Skeletal muscle tissue (tissue), 5 donors: ENCODE results near the gene APOL2. TPM values are rescaled to one million over a fixed set of nuclear protein-coding genes. Genes with fewer than 3 reads are reported as not detected.

Experiments used
- H3K27ac ChIP-seq: one replicate; pipeline ENCODE4 v1.7.0; 2013; ENCODE audit warnings: mild to moderate bottlenecking, low read depth, low read length, inconsistent platforms
- H3K27me3 ChIP-seq, 3 donors: one replicate each; pipeline ENCODE4 v1.7.0; 2013; ENCODE audit warnings: low read length in 3 of 3; ENCODE audit not compliant: control insufficient read depth in 3 of 3, insufficient read depth in 3 of 3
- H3K36me3 ChIP-seq, 3 donors: one replicate each; pipeline ENCODE4 v1.7.0; 2013; ENCODE audit warnings: low read length in 3 of 3; ENCODE audit not compliant: control insufficient read depth in 3 of 3, insufficient read depth in 3 of 3
- H3K4me1 ChIP-seq, 3 donors: one replicate each; pipeline ENCODE4 v1.7.0; 2013; ENCODE audit warnings: low read length in 3 of 3, mild to moderate bottlenecking in 3 of 3; ENCODE audit not compliant: control insufficient read depth in 3 of 3, insufficient read depth in 3 of 3
- H3K4me3 ChIP-seq, 3 donors: one replicate each; pipeline ENCODE4 v1.7.0; 2013; ENCODE audit warnings: low read length in 3 of 3
- H3K9ac ChIP-seq, 3 donors: one replicate each; pipeline ENCODE4 v1.7.0; 2013; ENCODE audit warnings: low read length in 3 of 3, mild to moderate bottlenecking in 3 of 3, moderate library complexity in 2 of 3, low read depth in 1 of 3
- H3K9me3 ChIP-seq, 3 donors: one replicate each; pipeline ENCODE4 v1.7.0; 2013; ENCODE audit warnings: low read length in 3 of 3; ENCODE audit not compliant: control insufficient read depth in 3 of 3
- small RNA-seq: library from RNA; depleted of rRNA; stranded (forward); fragments of <200 nt; gene quantifications from one replicate; pipeline ENCODE3, GENCODE V24; 2014
- total RNA-seq: library from RNA; depleted of rRNA; stranded (reverse); fragments of >200 nt; gene quantifications from one replicate; pipeline ENCODE4 v1.2.3, GENCODE V29; 2014
- donor health status: Osteomylitis.

Gene APOL2
- total RNA-seq, 1 donor from 2014 or later: 21.4 TPM

GRCh38 chr22:36182857-36183256, 56.5 kb downstream of the APOL2 start:
- Histone ChIP-seq H3K4me1 (peaks cover 4 to 7% (median 6%) of the 10 kb centered on the region in 3 donors), H3K9me3 (no peaks in the 10 kb centered on the region), H3K4me3 (no peak overlapping the region), H3K36me3 (no peaks in the 10 kb centered on the region), H3K9ac (no peak overlapping the region), H3K27ac (no peak overlapping the region), H3K27me3 (no peaks in the 10 kb centered on the region)

GRCh38 chr22:36182056-36182455, 57.3 kb downstream of the APOL2 start:
- Histone ChIP-seq H3K36me3 (no peaks in the 10 kb centered on the region), H3K27ac (no peak overlapping the region), H3K27me3 (no peaks in the 10 kb centered on the region), H3K9ac (no peak overlapping the region), H3K4me1 (peaks cover 4 to 7% (median 6%) of the 10 kb centered on the region in 3 donors), H3K9me3 (no peaks in the 10 kb centered on the region), H3K4me3 (no peak overlapping the region)

- Histone ChIP-seq H3K9me3 (no peaks in the 10 kb centered on the region), H3K4me3 (no peak overlapping the region), H3K27ac (no peak overlapping the region), H3K9ac (no peak overlapping the region), H3K4me1 (peaks cover 4 to 7% (median 6%) of the 10 kb centered on the region in 3 donors), H3K36me3 (no peaks in the 10 kb centered on the region), H3K27me3 (no peaks in the 10 kb centered on the region)
These were observed 58.4 kb downstream of the APOL2 start for GRCh38 chr22:36180928-36181327.

GRCh38 chr22:36180038-36180880, 59.1 kb downstream of the APOL2 start:
- Histone ChIP-seq H3K4me3 (no peak overlapping the region), H3K36me3 (no peaks in the 10 kb centered on the region), H3K27me3 (no peaks in the 10 kb centered on the region), H3K27ac (no peak overlapping the region), H3K4me1 (peaks cover 4 to 7% (median 6%) of the 10 kb centered on the region in 3 donors), H3K9me3 (no peaks in the 10 kb centered on the region), H3K9ac (no peak overlapping the region)

- Histone ChIP-seq H3K4me3 (no peak overlapping the region), H3K4me1 (no peaks in the 10 kb centered on the region), H3K27ac (no peak overlapping the region), H3K27me3 (no peaks in the 10 kb centered on the region), H3K9me3 (no peaks in the 10 kb centered on the region), H3K36me3 (no peaks in the 10 kb centered on the region), H3K9ac (no peak overlapping the region)
These were observed 62.2 kb downstream of the APOL2 start for GRCh38 chr22:36177160-36177559.

Small RNAs within 50 kb of the gene (small RNA-seq; reads per million reads assigned to genes)
- gene MIR6819: not detected

Other genes with a start within 250 kb of the APOL2 start
- 200 TPM for gene RBFOX2, start 210.7 kb downstream of the APOL2 start, total RNA-seq
- 13.6 TPM for gene APOL3, start 78.8 kb downstream of the APOL2 start, total RNA-seq
- 21.4 TPM for gene APOL4, start 37.7 kb downstream of the APOL2 start, total RNA-seq
- 4.7 TPM for gene APOL1, start 13.6 kb upstream of the APOL2 start, total RNA-seq
- gene MYH9, start 148.4 kb upstream of the APOL2 start, total RNA-seq: 111 TPM
- 19.3 TPM for gene TXN2, start 242.1 kb upstream of the APOL2 start, total RNA-seq